ENCODE results near the gene TRMT112. TPM values are rescaled to one million over a fixed set of nuclear protein-coding genes. Genes with fewer than 3 reads are reported as not detected.

TRMT112 gene
- total and polyA plus RNA-seq, 2 experiments from 2014 or later, result 298 to 927 TPM

- Histone ChIP-seq H3F3A (replicated peaks; ENCODE audit: low read depth) (0 out of 2 replicates have a peak, but pooled peaks cover 4% of the 10 kb centered on the region), H3K4me2 (no peak overlapping the region), H3K27ac (ENCODE audit: low read depth) (no peak overlapping the region), H3K36me3 (ENCODE audit: insufficient read depth) (peaks cover 3% of the 10 kb centered on the region; the same call in 1 of the 2 replicates), H3K79me2 (replicated peaks; ENCODE audit: insufficient read depth) (peaks cover 9% of the 10 kb centered on the region; the same call in 1 of the 2 replicates), H3K4me1 (ENCODE audit: insufficient read depth) (peaks cover 12% of the 10 kb centered on the region), H2AFZ (no peak overlapping the region), H3K4me3 (no peak overlapping the region), H4K20me1 (replicated peaks; ENCODE audit: insufficient read depth) (no peaks in the 10 kb centered on the region), H3K9me2 (ENCODE audit: insufficient read depth) (no peaks in the 10 kb centered on the region), H3K27me3 (ENCODE audit: insufficient read depth) (no peaks in the 10 kb centered on the region)
- ATAC-seq, result no peak
- no peak overlapping the region for H3K27ac Mint-ChIP-seq
- no peak overlapping the region for H3K4me3 Mint-ChIP-seq
- peaks cover 25% of the 10 kb centered on the region for H3K36me3 Mint-ChIP-seq (ENCODE audit: low read depth)
- H3K4me1 Mint-ChIP-seq, result peaks cover 19% of the 10 kb centered on the region
- peaks cover 9% of the 10 kb centered on the region for H3K27me3 Mint-ChIP-seq (ENCODE audit: insufficient read depth, low read depth, poor library complexity)
- no peak for DNase-seq (ENCODE audit: low spot score)
- TF ChIP-seq ZNF114 (CRISPR knock-in tag; IDR thresholded peaks at IDR 0.05), result no peak
- no peak for TF ChIP-seq STAT1 (IDR thresholded peaks at IDR 0.05; ENCODE audit: unreplicated experiment)
- TF ChIP-seq JUNB (IDR thresholded peaks at IDR 0.05; ENCODE audit: unreplicated experiment), result no peak
- TF ChIP-seq EZH2 (IDR thresholded peaks at IDR 0.05; ENCODE audit: low read depth, unreplicated experiment), result no peak
- TF ChIP-seq, protein P1, sequence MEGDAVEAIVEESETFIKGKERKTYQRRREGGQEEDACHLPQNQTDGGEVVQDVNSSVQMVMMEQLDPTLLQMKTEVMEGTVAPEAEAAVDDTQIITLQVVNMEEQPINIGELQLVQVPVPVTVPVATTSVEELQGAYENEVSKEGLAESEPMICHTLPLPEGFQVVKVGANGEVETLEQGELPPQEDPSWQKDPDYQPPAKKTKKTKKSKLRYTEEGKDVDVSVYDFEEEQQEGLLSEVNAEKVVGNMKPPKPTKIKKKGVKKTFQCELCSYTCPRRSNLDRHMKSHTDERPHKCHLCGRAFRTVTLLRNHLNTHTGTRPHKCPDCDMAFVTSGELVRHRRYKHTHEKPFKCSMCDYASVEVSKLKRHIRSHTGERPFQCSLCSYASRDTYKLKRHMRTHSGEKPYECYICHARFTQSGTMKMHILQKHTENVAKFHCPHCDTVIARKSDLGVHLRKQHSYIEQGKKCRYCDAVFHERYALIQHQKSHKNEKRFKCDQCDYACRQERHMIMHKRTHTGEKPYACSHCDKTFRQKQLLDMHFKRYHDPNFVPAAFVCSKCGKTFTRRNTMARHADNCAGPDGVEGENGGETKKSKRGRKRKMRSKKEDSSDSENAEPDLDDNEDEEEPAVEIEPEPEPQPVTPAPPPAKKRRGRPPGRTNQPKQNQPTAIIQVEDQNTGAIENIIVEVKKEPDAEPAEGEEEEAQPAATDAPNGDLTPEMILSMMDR (conservative IDR thresholded peaks at IDR 0.05; ENCODE audit: low read depth in 2 of 2), result peak in 1 of 2 experiments; percentile 0; a peak in 1 of 4 replicates
- TF ChIP-seq REST (IDR thresholded peaks at IDR 0.05; ENCODE audit: unreplicated experiment), result no peak
- TF ChIP-seq POLR2AphosphoS5 (IDR thresholded peaks at IDR 0.05; ENCODE audit: low read depth), result no peak
- TF ChIP-seq ZNF331 (CRISPR knock-in tag; IDR thresholded peaks at IDR 0.05; ENCODE audit: low read depth), result no peak
- TF ChIP-seq CREB1 (CRISPR knock-in tag; IDR thresholded peaks at IDR 0.05; ENCODE audit: low read depth), result no peak
- H3K9me3 Mint-ChIP-seq, result no peaks in the 10 kb centered on the region
Measured at GRCh38 chr11:64322925-64323260, 5.5 kb upstream of the TRMT112 start.

GRCh38 chr11:64321533-64321932 lies 4.2 kb upstream of the TRMT112 start:
- no peaks in the 10 kb centered on the region for H3K27me3 ChIP-seq (ENCODE audit: insufficient read depth)
- no peak overlapping the region; the same call in 2 of the 3 replicates for H3K4me3 Mint-ChIP-seq
- H3K27me3 Mint-ChIP-seq (ENCODE audit: insufficient read depth, low read depth, poor library complexity), result peaks cover 21% of the 10 kb centered on the region
- H3K27ac Mint-ChIP-seq, result no peak overlapping the region
- no peaks in the 10 kb centered on the region; the same call in 1 of the 2 replicates for H4K20me1 ChIP-seq (replicated peaks; ENCODE audit: insufficient read depth)
- H3K4me3 ChIP-seq, result no peak overlapping the region
- 0 out of 2 replicates have a peak, but pooled peaks cover 6% of the 10 kb centered on the region for H3F3A ChIP-seq (replicated peaks; ENCODE audit: low read depth)
- H3K36me3 Mint-ChIP-seq (ENCODE audit: low read depth), result peaks cover 34% of the 10 kb centered on the region
- H3K36me3 ChIP-seq (ENCODE audit: insufficient read depth), result peaks cover 3% of the 10 kb centered on the region; the same call in 1 of the 2 replicates
- peaks cover 14% of the 10 kb centered on the region for H3K4me1 ChIP-seq (ENCODE audit: insufficient read depth)
- H3K79me2 ChIP-seq (replicated peaks; ENCODE audit: insufficient read depth), result peaks cover 11% of the 10 kb centered on the region
- no peak overlapping the region for H3K27ac ChIP-seq (ENCODE audit: low read depth)
- ATAC-seq, result no peak
- DNase-seq (ENCODE audit: low spot score), result no peak
- H3K4me2 ChIP-seq, result no peak overlapping the region
- H2AFZ ChIP-seq, result no peak overlapping the region
- H3K9me2 ChIP-seq (ENCODE audit: insufficient read depth), result no peaks in the 10 kb centered on the region
- peaks cover 22% of the 10 kb centered on the region for H3K4me1 Mint-ChIP-seq
- no peaks in the 10 kb centered on the region; the same call in 2 of the 3 replicates for H3K9me3 Mint-ChIP-seq
- no peak for TF ChIP-seq ZNF331 (CRISPR knock-in tag; IDR thresholded peaks at IDR 0.05; ENCODE audit: low read depth)
- TF ChIP-seq EZH2 (IDR thresholded peaks at IDR 0.05; ENCODE audit: low read depth, unreplicated experiment), result no peak
- TF ChIP-seq ETS1 (IDR thresholded peaks at IDR 0.05), result no peak
- TF ChIP-seq, protein P1 (conservative IDR thresholded peaks at IDR 0.05; ENCODE audit: low read depth in 2 of 2), result no peak
- no peak for TF ChIP-seq POLR2AphosphoS5 (IDR thresholded peaks at IDR 0.05; ENCODE audit: low read depth)
- no peak for TF ChIP-seq NANOG (IDR thresholded peaks at IDR 0.05; ENCODE audit: borderline replicate concordance)
- TF ChIP-seq CREB1 (CRISPR knock-in tag; IDR thresholded peaks at IDR 0.05; ENCODE audit: low read depth), result no peak

Data from GM23338 (cell line).